Brain microvascular endothelial cell (primary cell): ENCODE measurements around the gene LMTK2.

ENCODE experiments used
- DNase-seq: peaks from one replicate; pipeline ENCODE4 v3.0.0-alpha.2; 2020
- H3K27ac ChIP-seq: fragments of 250-450 bp; sonication (Bioruptor Pico); 2 replicates; pipeline ENCODE4 v1.5.1; 2020; ENCODE audit warnings: mild to moderate bottlenecking, moderate library complexity
- H3K27me3 ChIP-seq: fragments of 250-450 bp; sonication (Bioruptor Pico); replicated peaks from 2 replicates; pipeline ENCODE4 v1.5.1; 2020; ENCODE audit warnings: mild to moderate bottlenecking
- H3K36me3 ChIP-seq: fragments of 250-450 bp; sonication (Bioruptor Pico); replicated peaks from 2 replicates; pipeline ENCODE4 v1.5.1; 2020; ENCODE audit warnings: mild to moderate bottlenecking
- H3K4me3 ChIP-seq: 2 replicates; pipeline ENCODE4 v1.5.1; 2011; ENCODE audit warnings: low read depth, mild to moderate bottlenecking, control low read depth, low read length, moderate library complexity
- in situ Hi-C: cut with HindIII; loops from 2 replicates; pipeline ENCODE4 v1.10.0; 2017; ENCODE audit warnings: low sequenced_read_pairs, low pct_ligation_motif_present
- TF ChIP-seq, protein P1 (sequence below): IDR thresholded peaks from 2 replicates; pipeline ENCODE4 v1.5.1; 2011; ENCODE audit warnings: low read depth, mild to moderate bottlenecking, moderate library complexity, low read length, control low read depth, inconsistent platforms; ENCODE audit errors: missing control alignments

LMTK2 gene

DNA sequence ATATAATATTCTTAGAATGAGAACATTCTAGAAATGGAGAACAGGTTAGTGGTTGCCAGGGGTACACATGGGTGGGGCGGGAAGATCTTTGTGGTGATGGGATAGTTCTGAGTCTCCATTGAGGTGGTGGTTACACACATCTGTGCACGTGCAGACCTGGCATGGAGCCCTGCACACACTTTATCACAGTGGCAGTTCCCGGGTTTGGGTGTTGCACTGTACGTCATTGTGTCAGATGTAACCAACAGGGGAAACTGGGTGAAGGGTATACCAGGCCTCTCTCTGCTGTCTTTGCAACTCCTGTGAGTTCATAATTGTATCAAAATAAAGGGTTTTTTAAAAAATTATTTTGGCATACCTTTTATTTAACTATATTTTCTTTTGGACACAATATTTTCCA, 51.1 kb downstream of the LMTK2 start:
- no peak for DNase-seq
- Histone ChIP-seq H3K4me3 (no peak overlapping the region), H3K36me3 (peaks cover 4% of the 10 kb centered on the region), H3K27me3 (no peaks in the 10 kb centered on the region), H3K27ac (no peak overlapping the region)
- in situ Hi-C loops: no loop called here
- TF ChIP-seq, protein P1, sequence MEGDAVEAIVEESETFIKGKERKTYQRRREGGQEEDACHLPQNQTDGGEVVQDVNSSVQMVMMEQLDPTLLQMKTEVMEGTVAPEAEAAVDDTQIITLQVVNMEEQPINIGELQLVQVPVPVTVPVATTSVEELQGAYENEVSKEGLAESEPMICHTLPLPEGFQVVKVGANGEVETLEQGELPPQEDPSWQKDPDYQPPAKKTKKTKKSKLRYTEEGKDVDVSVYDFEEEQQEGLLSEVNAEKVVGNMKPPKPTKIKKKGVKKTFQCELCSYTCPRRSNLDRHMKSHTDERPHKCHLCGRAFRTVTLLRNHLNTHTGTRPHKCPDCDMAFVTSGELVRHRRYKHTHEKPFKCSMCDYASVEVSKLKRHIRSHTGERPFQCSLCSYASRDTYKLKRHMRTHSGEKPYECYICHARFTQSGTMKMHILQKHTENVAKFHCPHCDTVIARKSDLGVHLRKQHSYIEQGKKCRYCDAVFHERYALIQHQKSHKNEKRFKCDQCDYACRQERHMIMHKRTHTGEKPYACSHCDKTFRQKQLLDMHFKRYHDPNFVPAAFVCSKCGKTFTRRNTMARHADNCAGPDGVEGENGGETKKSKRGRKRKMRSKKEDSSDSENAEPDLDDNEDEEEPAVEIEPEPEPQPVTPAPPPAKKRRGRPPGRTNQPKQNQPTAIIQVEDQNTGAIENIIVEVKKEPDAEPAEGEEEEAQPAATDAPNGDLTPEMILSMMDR: no peak

DNA sequence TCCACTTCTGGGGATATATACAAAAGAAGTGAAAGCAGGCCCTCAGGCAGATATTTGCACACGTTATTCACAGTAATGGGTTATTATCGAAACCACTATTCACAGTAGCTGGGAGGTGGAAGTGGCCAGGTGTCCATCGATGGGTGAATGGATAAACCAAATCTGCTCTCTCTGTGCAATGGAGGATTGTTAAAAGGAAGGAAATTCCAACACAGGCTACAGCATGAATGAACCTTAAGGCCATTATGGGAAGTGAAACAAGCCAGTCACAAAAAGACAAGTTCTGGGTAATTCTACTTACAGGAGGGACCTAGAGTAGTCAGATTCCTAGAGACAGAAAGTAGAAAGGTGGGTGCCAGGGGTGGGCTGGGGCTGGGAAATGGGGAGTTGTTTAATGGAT, 56.1 kb downstream of the LMTK2 start:
- Histone ChIP-seq H3K4me3 (no peak overlapping the region), H3K27ac (no peak overlapping the region), H3K27me3 (no peaks in the 10 kb centered on the region), H3K36me3 (no peaks in the 10 kb centered on the region)
- TF ChIP-seq, protein P1: no peak
- in situ Hi-C loops: no loop called here
- no peak for DNase-seq

DNA sequence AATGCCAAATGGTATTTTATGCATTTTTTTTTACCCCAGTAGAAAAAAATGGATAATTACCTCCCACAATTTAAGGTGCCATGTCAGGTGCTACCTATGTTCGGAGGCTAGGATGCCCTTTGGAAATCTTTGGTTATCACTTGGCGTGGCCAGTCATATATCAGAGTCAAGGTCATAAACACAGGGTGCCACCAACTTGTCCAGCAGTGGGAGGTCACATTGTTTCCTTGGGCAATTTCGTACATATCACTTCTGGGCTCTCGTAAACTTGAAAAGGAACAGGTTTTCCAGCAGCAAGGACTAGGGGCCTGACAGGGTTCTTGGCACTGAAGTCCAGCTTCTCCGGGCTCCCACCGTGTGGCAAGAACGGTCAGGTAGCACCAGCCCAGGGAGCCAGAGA, 56.6 kb downstream of the LMTK2 start:
- in situ Hi-C loops: no loop called here
- TF ChIP-seq, protein P1: no peak
- Histone ChIP-seq H3K4me3 (no peak overlapping the region), H3K27me3 (no peaks in the 10 kb centered on the region), H3K27ac (no peak overlapping the region), H3K36me3 (no peaks in the 10 kb centered on the region)
- DNase-seq: no peak

DNA sequence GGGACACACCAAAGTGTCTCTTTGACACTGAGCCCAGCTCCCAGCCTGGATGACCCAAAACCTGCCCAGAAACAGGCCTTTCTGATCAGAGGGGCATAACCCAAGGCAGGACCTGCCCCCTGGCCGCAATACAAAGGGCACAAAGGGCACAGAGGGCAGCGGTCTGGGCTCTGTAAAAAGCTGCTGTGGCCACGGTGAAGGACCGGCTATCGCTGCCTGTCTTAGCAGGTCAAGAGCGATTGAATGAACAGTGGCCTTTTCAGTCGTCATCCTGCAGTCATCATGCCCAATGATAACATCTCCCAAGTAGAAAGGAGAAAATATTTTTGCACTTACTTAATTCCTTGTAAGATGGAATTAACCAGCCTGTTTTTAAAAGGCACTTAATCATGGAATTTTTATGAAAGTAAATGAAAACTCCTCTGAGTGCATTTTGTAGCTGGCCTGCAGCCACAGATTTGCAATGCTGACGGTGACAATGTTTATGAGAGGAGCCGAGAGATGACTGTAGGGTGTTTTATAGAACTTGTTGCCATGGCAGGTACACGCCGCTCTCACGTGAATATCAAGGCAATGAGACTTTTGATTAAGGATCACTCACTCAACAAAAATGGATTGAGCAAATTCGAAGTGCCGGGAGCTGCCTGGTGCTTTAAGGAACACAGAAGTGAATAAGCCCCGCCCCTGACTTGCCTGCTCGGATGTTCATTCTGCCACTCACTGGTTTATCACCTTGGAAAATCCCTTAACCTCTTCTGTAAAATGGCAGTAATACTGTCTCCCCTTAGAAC, 57.2 kb downstream of the LMTK2 start:
- TF ChIP-seq, protein P1: no peak
- peak overlapping the region; percentile 17 for H3K4me3 ChIP-seq
- no peaks in the 10 kb centered on the region for H3K27me3 ChIP-seq
- H3K27ac ChIP-seq: no peak overlapping the region
- DNase-seq: peak; percentile 33
- in situ Hi-C loops: no loop called here
- H3K36me3 ChIP-seq: no peaks in the 10 kb centered on the region

DNA sequence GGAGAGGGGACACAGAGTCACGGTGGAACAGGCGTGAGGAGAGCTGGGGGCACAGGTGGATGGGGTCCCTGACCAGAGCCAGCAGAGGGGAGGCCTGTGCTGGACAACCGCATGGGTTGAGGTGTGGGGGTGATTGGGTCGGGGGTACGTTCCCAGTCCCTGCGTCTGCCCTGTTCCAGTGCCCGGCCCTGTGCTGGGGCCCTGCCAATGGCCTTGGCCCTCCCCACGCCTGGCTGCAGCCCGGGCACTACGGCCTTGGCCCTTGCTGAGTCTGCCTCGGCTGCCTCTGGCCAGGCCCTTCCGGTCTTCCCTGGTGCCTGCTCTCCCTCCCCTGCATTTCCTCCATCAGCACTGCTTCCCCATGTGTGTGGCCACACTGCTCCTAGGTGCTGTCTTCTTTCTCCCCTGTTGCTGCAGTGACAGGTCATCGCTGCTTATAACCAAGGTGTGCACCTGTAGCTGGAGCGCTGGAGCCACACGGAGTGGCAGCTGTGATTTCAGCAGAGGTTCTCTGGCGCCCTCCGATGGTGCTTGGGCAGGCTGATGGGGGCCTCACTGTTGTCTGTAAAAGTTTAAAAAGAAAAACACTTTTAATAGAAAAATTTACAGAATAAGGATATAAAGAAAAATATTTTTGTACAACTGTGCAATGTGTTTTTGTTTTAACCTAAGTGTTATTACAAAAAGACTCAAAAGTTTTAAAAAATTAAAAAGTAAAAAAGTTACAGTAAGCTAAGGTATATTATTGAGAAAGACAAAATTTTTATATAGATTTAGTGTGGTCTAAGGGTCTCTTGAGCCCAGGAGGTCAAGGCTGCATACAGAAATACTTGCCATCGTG, 59.4 kb downstream of the LMTK2 start:
- H3K4me3 ChIP-seq: no peak overlapping the region
- TF ChIP-seq, protein P1: peak; percentile 85
- H3K36me3 ChIP-seq: no peaks in the 10 kb centered on the region
- H3K27ac ChIP-seq: no peak overlapping the region
- in situ Hi-C loops: no loop called here
- H3K27me3 ChIP-seq: no peaks in the 10 kb centered on the region
- peak; percentile 16 for DNase-seq
